Colonic mucosa (tissue), 2 donors: ENCODE measurements around the gene PRAMEF12. TPM values are rescaled to one million over a fixed set of nuclear protein-coding genes. Genes with fewer than 3 reads are reported as not detected.

Experiments
- total RNA-seq, 2 donors: library from RNA; stranded (reverse); fragmentation: NEBNext Ultra II Directional in 1 of 2; extraction: Animal tissue kit (Norgen Biotek cat#: 25700) in 1 of 2; gene quantifications; one replicate each; pipeline ENCODE4 v1.2.1, GENCODE V29; 2021
- donor health status: DM: no; HTN: no; CAD: no.
- donor health status: DM: no; HTN: no; CAD: no.

Gene PRAMEF12
- total RNA-seq, 2 donors from 2014 or later, result not detected

Other genes starting within 250 kb of the PRAMEF12 start
- gene DHRS3, start 155.5 kb upstream of the PRAMEF12 start, total RNA-seq, result 100 to 1,000 TPM in 1 of 2 donors, 10 to 100 TPM in 1; 69.6 to 120 TPM
- gene AADACL4, start 129.7 kb upstream of the PRAMEF12 start, total RNA-seq, result not detected
- not detected for gene AADACL3, start 57.6 kb upstream of the PRAMEF12 start, total RNA-seq
- not detected for gene CFAP107, start 27.5 kb upstream of the PRAMEF12 start, total RNA-seq
- gene PRAMEF1, start 17.7 kb downstream of the PRAMEF12 start, total RNA-seq, result not detected
- not detected for gene PRAMEF11, start 57.7 kb downstream of the PRAMEF12 start, total RNA-seq
- not detected for gene HNRNPCL1, start 75.0 kb downstream of the PRAMEF12 start, total RNA-seq
- gene PRAMEF2, start 83.3 kb downstream of the PRAMEF12 start, total RNA-seq, result not detected
- gene PRAMEF4, start 112.5 kb downstream of the PRAMEF12 start, total RNA-seq, result not detected
- not detected for gene PRAMEF10, start 124.5 kb downstream of the PRAMEF12 start, total RNA-seq
- not detected for gene PRAMEF7, start 142.9 kb downstream of the PRAMEF12 start, total RNA-seq
- not detected for gene PRAMEF6, start 173.8 kb downstream of the PRAMEF12 start, total RNA-seq